Measurements from ENCODE around the gene RAB11A. TPM values are rescaled to one million over a fixed set of nuclear protein-coding genes. Genes with fewer than 3 reads are reported as not detected.

Gene RAB11A
- total and polyA plus RNA-seq, 7 donors: 89.5 to 152 (median 115) TPM

DNA sequence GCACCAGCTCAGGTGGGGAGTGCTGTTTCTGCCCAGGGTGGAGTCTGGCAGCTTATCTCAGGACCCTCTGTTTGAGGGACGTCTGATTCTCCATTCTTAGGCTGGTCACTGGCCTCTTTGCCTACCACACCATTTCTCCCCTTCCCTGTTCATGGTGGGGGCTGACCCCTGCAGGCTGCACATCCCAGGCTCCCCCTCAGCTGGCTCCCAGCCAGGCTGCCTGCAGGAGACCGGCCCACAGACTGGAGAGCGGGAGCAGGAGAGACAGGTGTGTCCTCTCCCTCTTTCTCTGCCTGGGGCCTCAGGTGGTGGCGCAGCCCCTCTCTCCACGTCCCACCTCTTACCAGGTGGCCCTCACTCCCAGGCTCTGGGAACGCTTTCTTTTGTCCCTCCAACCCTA is 60.8 kb downstream of the RAB11A start:
- DNase-seq (no peak), ATAC-seq (no peak)
- WGBS, 3 donors: 74 to 84% (median 81%) methylated on average over 5 to 6 of the region's 6 CpGs
- Histone ChIP-seq H3K4me3 (no peak overlapping the region), H3K9me3 (no peaks in the 10 kb centered on the region), H3K27ac (no peak overlapping the region), H3K36me3 (ENCODE audit: insufficient read depth in 1 of 2, low read depth in 1 of 2) (no peaks in the 10 kb centered on the region), H3K4me1 (no peaks in the 10 kb centered on the region), H3K27me3 (ENCODE audit: insufficient read depth in 3 of 3, low read length in 2 of 3) (no peaks in the 10 kb centered on the region)
- intact Hi-C loops (cut with DNase I): no loop called here
- TF ChIP-seq, protein P1, sequence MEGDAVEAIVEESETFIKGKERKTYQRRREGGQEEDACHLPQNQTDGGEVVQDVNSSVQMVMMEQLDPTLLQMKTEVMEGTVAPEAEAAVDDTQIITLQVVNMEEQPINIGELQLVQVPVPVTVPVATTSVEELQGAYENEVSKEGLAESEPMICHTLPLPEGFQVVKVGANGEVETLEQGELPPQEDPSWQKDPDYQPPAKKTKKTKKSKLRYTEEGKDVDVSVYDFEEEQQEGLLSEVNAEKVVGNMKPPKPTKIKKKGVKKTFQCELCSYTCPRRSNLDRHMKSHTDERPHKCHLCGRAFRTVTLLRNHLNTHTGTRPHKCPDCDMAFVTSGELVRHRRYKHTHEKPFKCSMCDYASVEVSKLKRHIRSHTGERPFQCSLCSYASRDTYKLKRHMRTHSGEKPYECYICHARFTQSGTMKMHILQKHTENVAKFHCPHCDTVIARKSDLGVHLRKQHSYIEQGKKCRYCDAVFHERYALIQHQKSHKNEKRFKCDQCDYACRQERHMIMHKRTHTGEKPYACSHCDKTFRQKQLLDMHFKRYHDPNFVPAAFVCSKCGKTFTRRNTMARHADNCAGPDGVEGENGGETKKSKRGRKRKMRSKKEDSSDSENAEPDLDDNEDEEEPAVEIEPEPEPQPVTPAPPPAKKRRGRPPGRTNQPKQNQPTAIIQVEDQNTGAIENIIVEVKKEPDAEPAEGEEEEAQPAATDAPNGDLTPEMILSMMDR (IDR thresholded peaks at IDR 0.05): no peak

DNA sequence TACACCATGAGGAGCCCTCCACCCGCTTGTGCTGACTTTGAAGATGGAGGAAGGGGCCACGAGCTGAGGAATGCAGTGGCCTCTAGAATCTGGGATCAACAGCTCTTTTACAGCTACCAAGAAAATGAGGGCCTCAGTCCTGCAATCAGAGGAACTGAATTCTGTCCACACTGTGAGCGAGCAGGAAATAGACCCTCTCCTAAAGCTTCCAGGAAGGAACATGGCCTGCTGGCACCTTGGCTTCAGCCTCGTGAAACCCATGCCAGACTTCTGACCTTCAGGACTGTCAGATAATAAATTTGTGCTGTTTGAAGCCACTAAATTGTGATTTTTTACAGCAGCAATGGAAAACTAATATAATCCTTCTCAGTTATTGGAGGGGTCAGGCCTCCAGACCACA is 61.9 kb downstream of the RAB11A start:
- H3K4me1 ChIP-seq: no peaks in the 10 kb centered on the region
- TF ChIP-seq, protein P1 (IDR thresholded peaks at IDR 0.05): no peak
- H3K4me3 ChIP-seq: no peak overlapping the region
- H3K27me3 ChIP-seq (ENCODE audit: insufficient read depth in 3 of 3, low read length in 2 of 3): no peaks in the 10 kb centered on the region
- ATAC-seq (no peak), DNase-seq (no peak)
- intact Hi-C loops (cut with DNase I): no loop called here
- H3K9me3 ChIP-seq: no peaks in the 10 kb centered on the region
- 66 to 80% (median 78%) methylated on average over 4 of the region's 4 CpGs for WGBS, 3 donors
- no peak overlapping the region for H3K27ac ChIP-seq
- H3K36me3 ChIP-seq (ENCODE audit: insufficient read depth in 1 of 2, low read depth in 1 of 2): no peaks in the 10 kb centered on the region

DNA sequence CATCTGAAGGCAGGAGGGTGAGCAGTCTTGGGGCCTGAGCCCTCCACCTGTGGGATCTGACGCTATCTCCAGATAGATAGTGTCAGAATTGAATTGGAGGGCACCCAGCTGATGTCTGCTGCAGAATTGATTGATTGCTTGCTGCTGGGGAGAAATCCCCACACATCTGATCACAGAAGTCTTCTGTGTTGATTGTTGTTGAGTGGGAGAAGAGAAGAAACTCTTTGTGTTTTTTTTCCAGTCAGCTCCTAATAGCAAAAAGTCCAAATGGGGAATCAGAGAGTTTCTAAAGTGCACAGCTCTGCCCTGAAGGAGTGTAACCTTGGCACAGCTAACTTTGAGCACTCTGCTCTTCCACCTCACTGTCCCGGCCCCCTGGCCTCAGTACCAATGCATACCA is 66.1 kb downstream of the RAB11A start:
- intact Hi-C loops (cut with DNase I): no loop called here
- H3K27me3 ChIP-seq (ENCODE audit: insufficient read depth in 3 of 3, low read length in 2 of 3): no peaks in the 10 kb centered on the region
- H3K9me3 ChIP-seq: no peaks in the 10 kb centered on the region
- TF ChIP-seq, protein P1 (IDR thresholded peaks at IDR 0.05): no peak
- DNase-seq (no peak), ATAC-seq (no peak)
- 81 to 90% (median 87%) methylated on average over 2 of the region's 2 CpGs for WGBS, 3 donors
- peaks cover 10% of the 10 kb centered on the region for H3K4me1 ChIP-seq
- H3K27ac ChIP-seq: no peak overlapping the region
- H3K4me3 ChIP-seq: no peak overlapping the region
- H3K36me3 ChIP-seq (ENCODE audit: insufficient read depth in 1 of 2, low read depth in 1 of 2): no peaks in the 10 kb centered on the region

DNA sequence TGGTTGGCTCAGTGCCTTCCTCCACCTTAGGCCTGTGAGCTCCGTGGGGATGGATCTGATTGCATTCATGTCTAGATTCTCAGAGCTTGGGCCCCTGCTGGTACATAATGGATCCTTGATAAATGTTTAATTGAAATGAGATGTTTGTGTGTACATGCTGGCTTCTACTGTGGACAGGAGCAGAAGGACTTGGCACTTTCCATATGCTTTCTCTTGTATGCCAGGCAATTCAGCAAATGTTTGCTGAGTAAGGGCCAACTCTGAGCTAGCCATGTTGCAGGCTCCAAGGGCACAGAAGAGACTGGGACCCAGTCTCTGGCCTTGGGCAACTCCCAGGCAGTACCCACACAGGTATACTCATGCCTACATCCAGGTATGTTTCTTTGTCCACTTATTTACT is 67.0 kb downstream of the RAB11A start:
- TF ChIP-seq, protein P1 (IDR thresholded peaks at IDR 0.05): no peak
- DNase-seq (no peak), ATAC-seq (no peak)
- Histone ChIP-seq H3K4me1 (peaks cover 19% of the 10 kb centered on the region), H3K4me3 (no peak overlapping the region), H3K9me3 (no peaks in the 10 kb centered on the region), H3K27ac (no peak overlapping the region), H3K36me3 (ENCODE audit: insufficient read depth in 1 of 2, low read depth in 1 of 2) (no peaks in the 10 kb centered on the region), H3K27me3 (ENCODE audit: insufficient read depth in 3 of 3, low read length in 2 of 3) (no peaks in the 10 kb centered on the region)
- intact Hi-C loops (cut with DNase I): no loop called here
- WGBS, 3 donors: 57 to 71% (median 58%) methylated on average over 1 of the region's 1 CpG

DNA sequence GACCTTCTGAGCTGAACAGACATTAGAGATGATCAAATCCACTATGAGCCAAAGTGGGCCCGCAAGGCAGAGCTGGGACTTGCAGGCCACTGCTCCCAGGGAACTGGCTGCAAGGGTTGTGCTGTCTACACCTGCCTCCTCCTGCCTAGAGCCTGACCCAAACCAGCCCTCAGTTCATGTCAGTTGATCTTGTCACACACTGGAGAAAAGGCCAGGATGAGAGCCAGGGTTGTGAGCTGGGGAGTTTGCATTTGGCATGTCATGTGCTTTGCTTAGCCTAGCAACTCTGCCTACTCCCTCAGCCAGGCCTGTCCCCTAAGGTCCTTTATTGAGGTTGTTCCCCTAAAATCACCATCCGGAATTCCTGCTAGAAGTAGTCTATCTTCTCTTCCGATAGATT is 67.8 kb downstream of the RAB11A start:
- H3K27ac ChIP-seq: no peak overlapping the region
- H3K36me3 ChIP-seq (ENCODE audit: insufficient read depth in 1 of 2, low read depth in 1 of 2): no peaks in the 10 kb centered on the region
- H3K9me3 ChIP-seq: no peaks in the 10 kb centered on the region
- ATAC-seq (no peak), DNase-seq (no peak)
- H3K27me3 ChIP-seq (ENCODE audit: insufficient read depth in 3 of 3, low read length in 2 of 3): no peaks in the 10 kb centered on the region
- H3K4me3 ChIP-seq: no peak overlapping the region
- intact Hi-C loops (cut with DNase I): no loop called here
- WGBS, 3 donors: 92 to 94% (median 94%) methylated on average over 3 of the region's 3 CpGs
- peaks cover 19% of the 10 kb centered on the region for H3K4me1 ChIP-seq
- TF ChIP-seq, protein P1 (IDR thresholded peaks at IDR 0.05): no peak
